Pulmonary artery endothelial cell (primary cell): ENCODE measurements around the gene SEC23B. TPM values are rescaled to one million over a fixed set of nuclear protein-coding genes. Genes with fewer than 3 reads are reported as not detected.
"Not testable (repeated sequence)": the region's sequence is repeated elsewhere in the genome, so short reads cannot be mapped to it uniquely, and the experiment has no call there.

Source experiments
- DNase-seq: peaks from one replicate; pipeline ENCODE4 v3.0.0-alpha.2; 2011; ENCODE audit warnings: low read depth, low spot score
- total RNA-seq: library from RNA; depleted of rRNA; stranded (reverse); fragments of >200 nt; gene quantifications from 2 replicates; pipeline ENCODE4 v1.2.3, GENCODE V29; 2014

The SEC23B gene
- total RNA-seq, 1 donor from 2014 or later: 49.2 TPM

DNA sequence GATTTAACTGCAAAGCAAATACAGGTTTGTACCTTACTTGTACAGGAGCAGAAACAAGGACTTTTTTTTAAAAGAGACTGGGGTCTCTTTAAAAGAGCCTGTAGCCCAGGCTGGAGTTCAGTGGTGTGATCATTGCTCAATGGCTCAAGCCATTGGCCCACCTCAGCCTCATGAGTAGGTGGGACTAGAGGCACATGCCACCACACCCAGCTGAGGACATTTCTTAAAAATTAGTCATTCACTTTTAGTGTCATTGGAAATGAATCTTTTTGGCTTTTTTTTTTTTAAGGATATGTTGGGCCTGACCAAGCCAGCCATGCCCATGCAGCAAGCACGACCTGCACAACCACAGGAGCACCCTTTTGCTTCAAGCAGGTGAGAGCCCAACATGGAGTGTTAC lies 16.9 kb downstream of the SEC23B start:
- DNase-seq: no peak

DNA sequence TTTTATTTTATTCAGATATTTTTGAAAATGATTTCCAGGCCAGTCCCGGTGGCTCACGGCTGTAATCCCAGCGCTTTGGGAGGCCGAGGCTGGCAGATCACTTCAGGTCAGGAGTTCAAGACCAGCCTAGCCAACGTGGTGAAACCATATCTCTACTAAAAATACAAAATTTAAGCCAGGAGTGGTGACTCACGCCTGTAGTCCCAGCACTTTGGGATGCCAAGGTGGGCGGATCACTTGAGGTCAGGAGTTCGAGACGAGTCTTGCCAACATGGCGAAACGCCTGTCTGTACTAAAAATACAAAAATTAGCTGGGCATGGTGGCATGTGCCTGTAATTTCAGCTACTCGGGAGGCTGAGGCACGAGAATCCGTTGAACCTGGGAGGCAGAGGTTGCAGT lies 19.0 kb downstream of the SEC23B start:
- not testable (repeated sequence) for DNase-seq

DNA sequence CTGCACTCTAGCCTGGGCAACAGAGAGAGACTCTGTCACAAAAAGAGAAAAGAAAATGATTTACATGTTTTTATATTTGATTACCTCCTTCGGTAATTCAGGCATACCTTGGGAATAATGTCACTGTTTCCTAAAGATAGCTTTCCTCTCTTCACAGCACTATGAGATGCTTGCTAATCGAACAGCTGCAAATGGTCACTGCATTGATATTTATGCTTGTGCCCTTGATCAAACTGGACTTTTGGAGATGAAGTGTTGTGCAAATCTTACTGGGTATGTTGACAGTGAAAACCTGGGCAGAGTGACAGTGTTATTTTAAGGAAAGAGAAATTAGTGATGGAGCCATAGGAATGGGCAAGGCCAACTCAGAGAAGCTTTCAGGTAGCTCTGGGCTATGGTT lies 19.6 kb downstream of the SEC23B start:
- no peak for DNase-seq

DNA sequence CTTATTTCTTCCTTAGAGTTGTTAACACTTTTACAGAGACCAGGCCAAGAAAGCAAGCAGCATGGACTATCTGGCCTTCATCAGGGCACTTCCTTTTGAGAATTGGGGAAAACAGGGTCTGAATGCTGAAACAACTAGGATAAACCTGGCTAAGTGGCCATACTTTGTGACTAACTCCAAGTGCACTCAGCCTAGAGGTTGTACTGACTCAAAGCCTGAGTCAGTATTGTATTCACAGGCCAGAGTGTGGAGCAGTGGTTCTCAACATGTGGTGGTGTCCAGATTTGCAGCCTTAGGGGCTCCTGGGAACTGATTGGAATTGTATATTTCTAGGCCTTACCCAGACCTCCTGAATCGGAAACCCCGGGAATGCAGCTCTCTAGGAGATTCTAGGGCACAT lies 20.1 kb downstream of the SEC23B start:
- DNase-seq: no peak

DNA sequence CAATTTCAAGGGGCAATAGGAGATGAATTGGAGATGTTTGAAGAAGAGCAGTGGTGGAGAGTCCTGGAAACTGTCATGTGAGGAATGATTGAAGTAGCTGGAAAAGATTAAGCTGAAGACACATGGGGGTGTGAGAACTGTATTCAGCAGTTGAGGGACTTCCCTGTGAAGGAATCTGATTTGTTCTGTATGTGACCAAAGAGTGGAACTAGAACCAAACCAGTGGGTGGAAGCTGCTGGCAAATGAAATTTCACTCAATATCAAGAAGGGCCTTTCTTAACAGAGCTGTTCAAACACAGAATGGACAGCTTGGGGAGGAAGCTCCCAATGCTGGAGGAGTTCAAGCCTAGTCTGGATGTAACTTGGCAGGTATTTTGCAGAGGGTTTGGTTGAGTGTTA lies 21.3 kb downstream of the SEC23B start:
- DNase-seq: no peak

DNA sequence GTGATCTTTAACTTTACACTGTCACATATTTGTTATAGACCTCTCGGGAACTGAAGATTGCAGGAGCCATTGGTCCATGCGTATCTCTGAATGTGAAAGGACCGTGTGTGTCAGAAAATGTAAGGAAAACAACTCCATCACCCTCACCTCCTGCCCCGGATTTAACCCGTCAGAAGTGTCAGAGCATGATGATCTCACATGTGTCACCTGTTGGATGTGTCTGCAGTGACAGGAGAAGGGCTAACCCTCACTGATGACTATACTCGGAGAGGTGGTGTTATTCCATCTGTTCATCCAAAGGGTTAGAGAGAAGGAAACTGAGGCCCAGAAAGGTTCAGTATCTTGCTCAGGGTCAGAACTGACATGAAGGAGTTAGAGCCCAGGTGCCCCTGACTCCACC lies 24.9 kb downstream of the SEC23B start:
- DNase-seq: no peak

DNA sequence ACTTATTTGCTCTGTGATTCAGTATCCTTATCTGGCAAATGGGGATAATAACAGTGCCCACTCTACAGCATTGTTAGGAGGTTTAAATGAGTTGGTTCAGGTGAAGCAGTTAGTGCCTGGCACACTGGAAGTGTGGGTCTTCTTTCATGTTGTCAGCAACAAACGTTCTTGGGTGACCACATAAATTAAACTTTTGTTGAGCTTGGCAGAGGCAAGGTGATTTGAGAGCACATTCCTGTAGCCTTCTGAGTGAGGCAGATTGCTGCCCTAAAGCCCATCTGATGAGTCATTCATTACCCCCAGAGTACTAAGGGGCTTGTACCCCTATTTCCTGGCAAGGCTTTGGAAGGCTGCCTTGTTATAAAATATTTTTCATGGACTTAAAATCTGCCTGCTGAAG lies 25.8 kb downstream of the SEC23B start:
- DNase-seq: no peak

DNA sequence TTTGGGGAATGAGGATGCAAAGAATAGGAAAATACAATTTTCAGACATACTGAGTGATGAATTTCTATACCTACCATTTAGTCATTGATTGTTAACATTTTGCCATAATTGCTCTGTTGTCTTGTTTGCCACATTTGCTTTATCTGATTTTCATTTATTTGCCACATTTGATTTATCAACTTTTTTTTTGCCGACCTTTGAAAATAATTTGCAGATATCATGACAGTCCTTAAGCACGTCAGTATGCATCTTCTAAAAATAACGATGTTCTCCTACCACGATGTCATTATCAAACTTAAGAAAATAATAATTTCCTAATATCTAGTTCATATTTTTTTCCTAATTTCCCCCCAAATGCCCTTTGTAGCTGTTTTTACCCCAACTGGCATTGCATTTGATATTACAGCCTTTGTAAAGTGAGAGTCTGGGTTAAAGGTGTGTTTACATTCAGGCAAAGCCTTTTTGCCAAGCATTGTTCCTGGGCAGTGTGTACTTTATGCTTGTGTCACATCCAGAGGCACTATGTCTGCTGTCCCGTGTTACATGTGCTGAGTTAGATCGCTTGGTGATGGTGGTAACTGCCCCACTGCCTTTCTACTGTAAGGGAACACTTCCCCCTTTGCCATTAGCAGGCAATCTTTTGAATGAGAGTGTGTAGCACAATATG lies 26.4 kb downstream of the SEC23B start:
- no peak for DNase-seq

DNA sequence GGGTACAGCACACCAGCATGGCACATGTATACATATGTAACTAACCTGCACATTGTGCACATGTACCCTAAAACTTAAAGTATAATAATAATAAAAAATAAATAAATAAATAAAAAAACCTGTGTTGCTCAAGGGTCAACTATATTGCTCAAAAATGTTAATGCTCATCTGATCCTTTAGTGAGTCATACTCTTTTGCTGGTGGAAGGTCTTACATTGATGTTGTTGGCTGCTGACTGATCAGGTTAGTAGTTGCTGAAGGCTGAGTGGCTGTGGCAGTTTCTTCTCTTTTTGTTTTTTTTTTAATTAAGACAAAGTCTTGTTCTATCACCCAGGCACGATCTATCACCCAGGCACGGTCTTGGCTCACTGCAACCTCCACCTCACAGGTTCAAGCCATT lies 29.9 kb downstream of the SEC23B start:
- no peak for DNase-seq

DNA sequence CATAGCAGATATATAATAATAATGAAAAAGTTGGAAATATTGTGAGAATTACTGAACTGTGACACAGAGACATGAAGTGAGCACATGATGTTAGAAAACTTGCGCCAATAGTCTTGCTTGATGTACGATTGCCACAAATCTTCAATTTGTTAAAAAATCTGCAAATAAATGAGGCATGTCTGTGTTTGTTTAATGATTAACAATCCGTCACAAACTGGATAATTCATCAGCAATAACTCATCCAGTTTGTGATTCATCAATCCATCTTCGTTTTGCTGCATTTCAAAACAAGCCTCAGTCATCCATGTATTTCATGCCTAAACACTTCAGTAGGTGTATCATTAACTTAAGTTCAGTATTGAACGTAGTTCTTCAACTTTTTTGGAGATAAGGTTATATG lies 34.0 kb downstream of the SEC23B start:
- DNase-seq: no peak

DNA sequence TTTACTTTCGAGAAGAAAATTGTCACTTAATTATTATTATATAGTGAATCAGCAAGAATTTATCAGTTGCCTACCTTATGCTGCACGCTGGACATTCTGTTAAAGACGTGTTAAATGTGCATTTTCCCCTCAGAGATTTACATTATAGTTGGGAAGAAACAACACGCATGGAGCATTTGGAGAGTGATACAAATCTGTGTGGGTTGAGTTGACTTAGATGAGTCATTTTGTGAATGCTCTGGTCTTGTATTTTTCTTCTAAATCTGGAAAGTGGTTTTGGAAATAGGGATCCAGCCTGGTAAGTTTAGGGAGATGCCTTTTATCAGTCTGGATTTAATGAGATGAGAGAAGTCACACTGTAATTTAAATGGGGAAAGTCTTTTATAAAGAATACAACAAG lies 35.5 kb downstream of the SEC23B start:
- DNase-seq: no peak

DNA sequence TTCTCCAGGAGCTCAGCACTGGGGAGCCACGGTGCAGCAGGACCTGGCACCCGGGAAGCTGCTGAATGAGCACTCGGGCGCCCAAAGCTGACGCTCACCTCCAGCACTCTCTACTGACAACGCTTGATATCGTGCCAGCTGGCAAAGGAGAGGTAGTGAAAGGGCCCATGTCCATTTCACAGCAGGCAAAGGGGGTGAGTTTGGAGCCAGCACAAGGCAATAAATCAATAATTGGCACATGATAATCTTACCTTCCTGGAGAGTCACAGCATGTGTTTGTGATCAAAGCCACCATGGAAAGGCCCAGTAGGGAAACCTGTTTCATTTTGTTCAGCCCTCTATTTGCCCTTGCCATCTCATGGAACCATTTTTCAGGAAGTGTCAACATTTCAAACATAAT lies 36.2 kb downstream of the SEC23B start:
- DNase-seq: no peak

DNA sequence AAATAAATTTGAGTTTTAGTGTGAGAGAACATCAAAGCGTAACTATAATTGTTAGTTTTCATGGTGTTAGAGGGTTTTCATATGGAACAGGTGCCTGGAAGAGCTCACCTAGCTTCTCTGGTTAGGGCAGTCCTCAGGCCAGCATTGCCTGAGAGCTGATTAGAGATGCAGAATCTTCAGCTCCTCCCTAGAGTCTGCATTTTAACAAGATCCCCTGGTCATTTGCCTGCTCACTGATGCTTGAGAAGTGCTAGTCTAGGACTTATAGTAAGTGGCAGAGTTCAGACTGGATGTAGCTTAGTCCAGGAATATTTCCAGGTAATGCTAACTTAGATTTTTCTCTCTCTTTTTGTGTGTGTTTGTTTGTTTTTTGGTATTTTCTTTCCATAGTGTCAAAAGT lies 37.8 kb downstream of the SEC23B start:
- no peak for DNase-seq

DNA sequence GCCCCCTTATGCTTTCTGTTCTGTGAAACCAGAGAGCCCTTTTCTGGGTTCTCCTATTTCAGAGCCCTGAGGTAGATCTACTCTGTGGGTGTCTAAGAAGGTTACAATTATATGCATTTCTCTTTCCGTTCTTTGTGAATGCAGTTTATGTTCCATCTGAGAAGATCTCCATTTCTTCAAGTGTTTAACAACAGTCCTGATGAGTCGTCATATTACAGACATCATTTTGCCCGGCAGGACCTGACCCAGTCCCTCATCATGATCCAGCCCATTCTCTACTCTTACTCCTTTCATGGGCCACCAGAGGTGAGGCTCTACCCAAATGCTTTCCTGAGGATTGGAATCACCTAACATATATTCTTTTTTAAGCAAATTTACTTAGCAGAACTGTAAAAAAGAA lies 40.7 kb downstream of the SEC23B start:
- DNase-seq: no peak

DNA sequence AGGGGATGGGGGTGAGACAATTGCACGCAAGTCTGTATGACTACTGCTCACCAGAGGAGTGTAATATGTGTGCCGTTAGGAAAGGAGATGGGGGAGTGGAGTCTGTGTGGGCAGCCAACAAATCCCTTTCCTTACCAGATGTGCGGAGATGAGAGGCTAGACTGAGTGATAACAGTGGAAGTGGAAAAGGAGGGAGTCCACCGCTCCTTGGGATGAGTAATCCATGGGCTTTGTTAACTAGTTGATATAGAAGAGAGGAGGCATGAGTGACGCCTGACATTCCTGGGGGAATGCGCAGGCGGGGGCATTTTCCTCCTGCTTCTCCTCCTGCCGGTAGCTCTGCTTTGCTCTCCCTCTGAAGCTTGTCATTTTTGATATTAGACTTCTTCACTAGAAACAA lies 46.0 kb downstream of the SEC23B start:
- no peak for DNase-seq

DNA sequence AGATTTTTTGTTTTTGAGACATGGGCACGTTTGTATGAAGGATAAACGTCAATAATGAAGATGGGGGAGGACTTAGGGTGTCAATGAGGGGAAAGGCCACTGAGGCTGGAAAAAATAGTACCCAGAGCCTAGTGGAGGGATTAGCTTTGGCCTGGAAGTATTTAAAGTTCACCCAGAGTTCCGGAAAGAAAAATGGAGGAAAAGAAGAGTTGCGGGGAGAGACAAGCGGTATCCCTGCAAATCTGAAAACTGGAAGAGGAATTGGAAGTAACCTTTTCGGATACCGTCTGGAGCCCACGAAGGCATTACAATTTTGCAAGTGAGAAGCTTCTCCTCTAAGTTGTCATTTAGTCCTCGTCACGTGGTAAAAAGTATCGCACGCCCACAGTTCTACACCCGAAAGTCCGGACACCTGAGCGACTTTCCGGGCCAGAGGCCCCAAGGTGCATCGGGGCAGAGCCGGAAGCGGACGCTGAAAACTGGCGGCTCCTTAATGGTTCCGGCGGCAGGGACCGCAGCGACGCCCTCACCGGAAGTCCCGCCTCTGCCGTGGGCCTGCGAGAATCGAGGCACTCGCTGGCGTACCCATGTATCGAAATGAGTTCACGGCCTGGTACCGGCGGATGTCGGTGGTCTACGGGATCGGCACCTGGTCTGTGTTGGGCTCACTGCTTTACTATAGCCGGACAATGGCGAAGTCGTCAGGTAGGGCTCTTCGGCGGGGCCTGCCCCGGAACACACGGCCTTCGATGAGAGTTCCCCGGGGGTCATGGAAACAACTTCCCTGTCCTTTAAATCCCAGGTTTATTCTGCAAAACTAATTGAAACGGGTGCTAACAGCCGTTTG lies 59.4 kb downstream of the SEC23B start, which contains the start of gene SMIM26:
Gene SMIM26 (plus strand): TSS at position 541 of the 847 bp plus-strand sequence. CDS start 47 bp downstream, at position 588.
- peak; percentile 40 for DNase-seq

DNA sequence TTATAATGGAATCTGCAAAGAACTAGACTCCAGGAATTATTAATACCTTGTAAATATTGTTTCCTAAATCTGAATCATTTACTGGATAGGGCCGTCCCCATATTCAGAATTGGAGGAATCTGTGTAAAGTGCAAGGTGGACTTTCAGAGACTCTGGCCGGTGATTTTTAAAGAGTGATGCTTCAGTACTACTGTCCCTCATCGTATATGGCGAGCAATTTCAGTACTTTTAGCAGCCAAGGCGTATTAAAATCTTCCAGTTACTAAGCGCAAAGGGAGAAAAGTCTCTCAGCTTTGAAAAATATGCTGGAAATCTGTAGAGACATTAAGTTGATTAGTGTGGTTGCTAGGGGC lies 60.0 kb downstream of the SEC23B start:
- DNase-seq: no peak

DNA sequence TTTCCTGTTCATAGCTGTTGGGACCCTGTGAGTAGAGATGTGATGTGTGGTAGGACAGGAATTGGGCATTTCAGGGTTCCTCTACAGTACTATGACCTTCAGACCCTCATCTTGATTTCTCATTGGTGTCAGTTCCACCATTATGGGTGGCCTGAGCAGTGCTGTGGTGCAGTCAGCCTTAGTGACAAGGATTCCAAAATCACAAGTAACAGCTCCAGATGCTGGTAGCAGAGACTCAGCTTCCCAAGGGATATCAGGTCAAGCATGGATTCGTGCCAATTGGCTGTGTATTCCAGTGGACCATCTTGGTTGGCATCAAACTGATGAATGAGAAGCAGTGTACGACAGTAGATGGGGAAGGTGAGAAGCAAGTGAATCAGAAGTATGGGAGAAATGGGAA lies 63.3 kb downstream of the SEC23B start:
- no peak for DNase-seq

DNA sequence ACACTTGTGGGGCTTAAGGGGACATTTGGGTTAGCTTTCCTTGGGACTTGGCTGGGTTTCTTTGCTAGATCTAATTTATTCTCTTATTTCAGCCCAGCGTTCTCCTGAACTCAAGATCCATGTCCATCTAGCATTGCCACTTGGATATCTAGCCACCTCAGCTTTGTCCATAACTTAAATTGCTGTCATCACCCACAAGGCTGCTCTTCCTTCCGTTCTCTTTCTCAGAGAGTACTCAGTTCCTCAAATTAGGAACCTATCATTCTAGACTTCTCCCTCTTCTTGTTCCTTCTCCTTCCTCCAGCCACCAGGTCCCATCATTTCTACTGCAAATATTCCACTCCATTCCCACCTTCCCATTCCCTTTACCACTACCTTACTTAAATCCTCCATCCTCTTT lies 63.8 kb downstream of the SEC23B start:
- DNase-seq: no peak

DNA sequence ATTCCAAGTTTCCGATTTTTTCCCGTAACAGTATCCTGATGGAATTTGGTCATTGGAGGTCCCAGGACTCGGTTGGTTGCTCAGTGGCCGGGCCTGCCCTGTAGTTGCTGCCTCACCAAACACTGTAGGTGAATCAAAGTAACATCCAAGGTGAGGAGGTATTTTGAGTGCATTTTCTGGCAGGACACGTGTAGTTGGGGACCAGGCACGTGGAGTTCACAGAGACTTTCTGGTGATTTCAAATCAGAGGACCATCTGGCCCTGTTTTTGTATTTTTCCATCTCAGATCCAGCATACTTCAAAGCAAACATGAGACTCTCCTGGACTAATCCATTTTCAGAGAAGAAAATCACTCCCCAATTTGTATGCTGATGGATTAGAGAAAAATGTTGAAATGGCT lies 70.2 kb downstream of the SEC23B start:
- no peak for DNase-seq

DNA sequence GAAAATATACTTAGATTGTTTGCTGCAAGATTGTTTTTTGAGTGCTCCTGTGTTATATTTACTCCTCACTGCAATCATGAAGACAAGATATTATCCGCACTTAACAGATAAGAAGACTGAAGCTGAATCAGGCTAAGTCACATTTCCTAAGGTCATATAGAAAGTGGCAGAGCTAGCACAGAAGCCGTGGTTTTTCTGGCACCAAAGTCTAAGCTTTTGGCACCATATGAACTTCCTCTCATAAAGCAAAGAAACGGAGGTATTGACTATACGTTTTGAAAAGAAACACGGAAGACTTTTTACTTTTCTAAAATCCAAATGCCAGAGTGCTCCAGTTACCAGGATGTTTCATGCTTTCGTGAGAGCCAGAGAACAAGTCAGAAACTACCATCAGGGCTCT lies 70.8 kb downstream of the SEC23B start:
- DNase-seq: no peak

DNA sequence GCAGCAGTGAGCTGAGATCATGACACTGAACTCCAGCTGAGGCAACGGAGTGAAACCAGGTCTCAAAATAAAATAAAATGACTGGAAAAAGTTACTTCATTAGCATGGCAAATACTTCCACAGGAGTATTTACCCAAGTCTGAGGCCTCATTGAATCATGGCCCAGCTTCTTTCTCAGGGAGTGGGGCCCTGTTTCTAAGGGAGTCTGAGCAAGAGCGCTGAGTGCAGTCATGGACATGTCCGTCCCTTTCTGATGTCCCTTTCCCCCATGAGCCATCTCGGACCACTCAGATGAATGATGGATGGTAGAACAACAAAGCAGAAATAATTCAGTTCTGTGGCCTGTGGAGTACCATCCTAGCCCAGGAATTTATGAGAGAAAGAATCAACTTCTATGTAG lies 72.3 kb downstream of the SEC23B start:
- no peak for DNase-seq

DNA sequence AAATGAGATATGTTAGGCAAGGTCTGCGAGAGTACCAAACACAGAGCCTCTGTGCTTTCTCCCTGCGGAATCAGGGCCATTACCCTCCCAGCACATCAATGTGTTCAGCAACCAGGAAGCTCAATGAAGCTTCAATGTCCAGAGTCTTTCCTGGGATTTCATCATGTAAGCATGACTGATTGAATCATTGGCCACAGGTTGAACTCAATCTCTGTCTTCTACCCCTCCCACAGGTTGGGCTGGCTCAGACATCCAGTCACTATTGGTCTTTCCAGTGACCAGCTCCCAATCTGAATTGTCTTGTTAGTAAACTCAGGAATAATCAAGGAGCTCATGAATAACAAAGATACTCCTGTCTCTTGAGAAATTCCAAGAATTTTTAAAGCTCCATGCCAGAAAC lies 77.4 kb downstream of the SEC23B start:
- no peak for DNase-seq
